NCI-H226 (cell line): Measurements from ENCODE around the gene PARD6B.
"Not testable (repeated sequence)": the region's sequence is repeated elsewhere in the genome, so short reads cannot be mapped to it uniquely, and the experiment has no call there.

Experiments
- DNase-seq: peaks from one replicate; pipeline ENCODE4 v3.0.0-alpha.2; 2015

The PARD6B gene

DNA sequence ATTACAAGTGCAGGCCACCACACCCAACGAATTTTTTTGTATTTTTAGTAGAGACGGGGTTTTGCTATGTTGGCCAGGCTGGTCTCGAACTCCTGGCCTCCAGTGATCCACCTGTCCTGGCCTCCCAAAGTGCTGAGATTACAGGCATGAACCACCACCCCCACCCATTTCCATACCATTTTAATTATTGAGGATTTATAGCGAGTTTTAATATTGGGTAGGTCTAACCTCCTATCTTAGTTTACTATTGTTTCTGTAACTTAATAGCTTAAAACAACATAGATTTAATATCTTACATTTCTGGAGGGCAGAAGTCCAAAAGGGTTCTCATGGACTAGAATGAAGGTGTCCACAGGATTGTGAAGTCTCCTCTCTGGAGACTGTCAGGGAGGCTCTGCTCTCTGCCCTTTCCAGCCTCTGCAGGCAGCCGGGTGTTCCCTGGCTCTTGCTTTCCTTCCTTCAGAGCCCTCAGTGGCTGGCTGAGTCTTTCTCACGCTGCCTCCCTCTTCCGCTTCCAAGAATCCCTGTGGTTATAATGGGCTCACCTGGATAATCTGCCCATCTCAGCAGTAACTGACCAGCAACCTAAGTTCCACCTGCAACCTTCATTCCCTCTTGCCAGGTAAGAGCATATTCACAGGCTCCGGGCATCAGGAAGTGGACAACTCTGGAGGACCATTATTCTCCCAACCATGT, 44.9 kb downstream of the PARD6B start:
- DNase-seq = no peak

DNA sequence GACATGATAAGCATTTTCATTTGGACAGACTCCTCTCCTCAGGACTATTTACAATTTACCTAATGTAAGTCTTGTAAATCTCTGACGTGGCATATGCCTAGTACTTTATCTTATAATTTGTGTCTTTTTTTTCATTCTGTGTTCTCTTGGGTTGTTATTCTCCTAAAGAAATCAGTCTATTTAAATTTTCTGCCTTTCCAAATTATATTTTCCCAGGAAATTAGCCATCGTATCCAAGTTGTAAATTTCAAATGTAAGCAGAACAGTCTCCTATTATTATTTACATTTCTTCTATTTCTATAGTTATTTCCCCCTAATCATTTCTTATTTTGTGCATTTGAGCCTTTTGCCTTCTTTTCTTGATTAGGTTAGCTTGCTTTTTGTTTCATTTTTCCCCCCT, 46.0 kb downstream of the PARD6B start:
- no peak for DNase-seq

DNA sequence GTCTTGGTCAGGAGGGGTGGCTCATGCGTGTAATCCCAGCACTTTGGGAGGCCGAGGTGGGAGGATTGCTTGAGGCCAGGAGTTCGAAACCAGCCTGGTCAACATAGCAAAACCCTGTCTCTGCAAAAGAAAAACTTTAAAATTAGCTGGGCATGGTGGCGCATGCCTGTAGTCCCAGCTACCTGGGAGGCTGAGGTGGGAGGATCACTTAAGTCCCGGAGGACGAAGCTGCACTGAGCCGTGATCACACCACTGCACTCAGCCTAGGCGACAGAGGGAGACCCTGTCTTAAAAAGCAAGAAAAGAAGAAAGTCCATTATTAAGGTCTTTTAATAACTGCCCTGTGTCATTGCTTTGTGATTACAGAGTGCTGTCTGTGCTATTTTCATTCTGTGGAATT, 47.6 kb downstream of the PARD6B start:
- not testable (repeated sequence) for DNase-seq

DNA sequence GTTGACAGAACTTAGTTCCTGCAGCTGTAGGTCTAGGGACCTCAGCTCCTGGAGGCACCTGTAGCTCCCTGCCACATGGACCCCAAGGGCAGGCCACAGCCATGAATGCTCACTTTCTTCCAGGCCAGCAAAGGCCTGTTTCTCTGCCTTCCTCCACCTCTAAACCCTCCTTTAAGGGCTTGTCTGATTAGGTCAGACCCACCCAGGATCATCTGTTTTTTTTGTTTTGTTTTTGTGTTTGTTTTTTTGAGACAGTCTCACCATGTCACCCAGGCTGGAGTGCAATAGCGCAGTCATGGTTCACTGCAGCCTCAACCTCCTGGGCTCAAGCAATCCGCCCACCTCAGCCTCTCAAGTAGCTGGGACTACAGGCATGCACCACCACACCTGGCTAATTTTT, 52.0 kb downstream of the PARD6B start:
- DNase-seq = no peak

DNA sequence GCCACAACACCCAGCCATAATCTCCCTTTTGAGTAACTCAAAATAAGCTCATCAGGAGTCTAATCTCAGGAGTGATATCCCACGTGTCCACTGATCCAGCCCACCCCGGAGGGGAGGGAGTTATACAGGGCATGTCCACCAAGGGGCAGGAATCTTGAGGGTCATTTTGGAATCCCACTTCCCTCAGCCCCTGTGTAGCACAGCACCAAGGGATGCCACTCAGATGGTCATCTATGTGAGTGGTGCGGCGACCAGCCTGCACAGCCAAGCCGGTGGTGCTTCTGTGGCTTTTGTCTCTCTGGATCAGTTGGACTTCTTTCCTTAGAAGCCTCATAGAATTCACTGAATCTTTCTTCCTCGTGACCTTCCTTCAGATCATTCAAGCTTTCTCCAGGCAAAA, 52.5 kb downstream of the PARD6B start:
- DNase-seq = no peak

DNA sequence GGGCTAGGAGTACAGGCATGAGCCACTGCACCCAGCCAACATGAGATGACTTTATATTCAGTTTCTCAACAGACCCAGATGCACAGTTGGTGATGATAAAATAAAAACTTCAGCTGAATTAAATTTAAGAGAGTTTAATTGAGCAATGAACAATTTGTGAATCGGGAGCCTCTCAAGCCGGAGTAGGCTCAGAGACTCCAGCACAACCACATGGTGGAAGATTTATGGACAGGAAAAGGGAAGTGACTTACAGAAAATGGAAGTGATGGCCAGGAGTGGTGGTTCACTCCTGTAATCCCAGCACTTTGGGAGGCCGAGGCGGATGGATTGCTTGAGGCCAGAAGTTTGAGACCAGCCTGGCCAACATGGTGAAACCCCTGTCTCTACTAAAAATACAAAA, 53.1 kb downstream of the PARD6B start:
- no peak for DNase-seq

DNA sequence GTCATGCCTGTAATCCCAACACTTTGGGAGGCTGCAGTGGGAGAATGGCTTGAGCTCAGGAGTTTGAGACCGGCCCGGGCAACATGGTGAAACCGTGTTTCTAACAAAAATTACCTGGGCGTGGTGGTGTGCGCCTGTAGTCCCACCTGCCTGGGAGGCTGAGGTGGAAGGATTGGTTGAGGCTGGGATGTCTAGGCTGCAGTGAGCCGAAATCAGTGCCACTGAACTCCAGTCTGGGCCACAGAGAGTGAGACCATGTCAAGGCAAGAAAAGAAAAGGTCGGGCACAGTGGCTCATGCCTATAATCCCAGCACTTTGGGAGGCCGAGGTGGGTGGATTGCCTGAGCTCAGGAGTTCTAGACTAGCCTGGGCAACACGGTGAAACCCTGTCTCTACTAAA, 55.3 kb downstream of the PARD6B start:
- DNase-seq = no peak

DNA sequence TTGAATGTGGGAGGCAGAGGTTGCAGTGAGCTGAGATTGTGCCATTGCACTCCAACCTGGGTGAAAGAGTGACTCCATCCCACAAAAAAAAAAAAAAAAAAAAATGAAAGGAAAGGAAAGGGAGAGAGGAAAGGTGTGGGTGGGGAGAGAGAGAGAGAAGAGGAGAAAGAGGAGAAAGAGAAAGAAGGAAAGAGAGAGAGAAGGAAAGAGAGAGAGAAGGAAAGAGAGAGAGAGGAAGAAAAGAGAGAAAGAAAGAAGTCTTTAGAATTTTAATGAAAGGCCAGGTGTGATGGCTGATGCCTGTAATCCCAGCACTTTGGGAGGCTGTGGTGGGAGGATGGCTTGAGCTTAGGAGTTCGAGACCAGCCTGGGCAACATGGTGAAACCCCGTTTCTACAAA, 55.8 kb downstream of the PARD6B start:
- DNase-seq = no peak

DNA sequence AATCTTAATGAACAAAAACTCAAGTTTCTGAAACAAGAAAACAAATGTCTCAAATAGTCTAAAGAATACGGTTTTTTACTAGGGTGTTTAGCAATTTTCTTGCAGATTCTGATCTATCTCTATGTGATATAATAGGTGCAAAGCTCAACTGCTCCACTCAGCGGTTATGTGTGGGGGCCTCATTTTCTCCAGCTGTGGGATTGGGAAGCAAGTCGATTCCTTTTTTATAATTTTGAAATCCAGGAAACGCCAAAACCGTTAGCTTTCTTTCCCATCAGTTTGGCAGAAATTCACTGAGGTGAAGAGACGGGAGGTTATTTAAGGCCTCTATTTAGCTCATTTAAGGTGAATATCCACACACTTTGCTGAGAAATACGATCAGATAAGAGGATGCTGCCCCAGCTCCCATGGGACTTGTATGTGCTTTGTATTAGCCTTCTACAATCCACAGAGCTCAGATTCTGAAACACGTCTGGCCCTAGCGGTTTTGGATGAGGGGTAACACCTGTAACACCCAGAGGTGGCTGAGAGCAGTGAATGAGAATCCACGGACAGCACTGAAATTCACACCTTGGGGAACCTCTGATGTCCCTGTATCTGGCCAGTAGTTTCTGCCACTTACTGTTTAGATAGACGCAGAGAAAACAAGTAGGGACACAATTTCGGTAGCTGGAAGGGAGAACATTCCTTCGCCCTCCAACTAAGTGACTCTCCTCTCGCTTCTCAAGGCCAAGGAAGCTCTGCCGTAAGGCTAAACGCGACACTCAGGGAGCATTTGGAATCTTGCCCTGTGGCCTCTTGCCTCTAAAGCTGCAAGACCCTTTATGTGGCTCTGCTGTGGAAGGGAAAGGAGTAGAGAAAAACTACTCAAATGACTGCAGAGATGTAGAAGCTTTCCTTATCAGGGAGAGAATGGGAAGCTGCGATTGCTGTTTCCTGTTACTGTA, 56.9 kb downstream of the PARD6B start:
- peak; percentile 64 for DNase-seq

DNA sequence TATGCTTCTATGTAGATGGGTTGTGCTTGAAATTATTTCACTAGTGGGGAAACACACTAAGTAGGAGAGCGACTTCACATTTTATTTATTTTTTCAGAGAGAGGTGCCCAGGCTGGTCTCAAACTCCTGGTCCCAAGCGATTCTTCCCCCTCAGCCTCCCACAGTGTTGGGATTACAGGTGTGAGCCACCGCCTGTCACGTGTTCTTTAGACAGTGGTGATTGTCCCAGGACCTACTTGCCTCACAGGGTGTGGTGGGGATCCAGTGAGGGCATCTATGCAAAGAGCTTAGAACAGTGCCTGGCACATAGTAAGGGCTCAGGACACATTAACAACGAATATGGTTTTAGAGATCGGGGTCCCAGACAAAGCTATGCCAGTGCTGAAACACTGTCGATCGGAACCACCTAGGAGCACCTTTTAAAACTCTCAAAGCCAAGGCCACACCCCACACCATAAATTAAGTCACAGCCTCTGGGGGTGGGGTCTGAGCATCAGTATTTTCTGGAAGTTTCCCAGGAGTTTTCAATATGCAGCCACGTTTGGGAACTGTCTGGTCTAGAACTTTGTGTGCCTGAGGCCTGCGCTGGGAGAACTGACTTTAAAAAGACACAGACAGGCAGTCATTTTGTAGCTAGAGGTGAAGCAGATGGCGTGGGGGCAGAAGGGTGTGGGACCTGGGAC, 58.7 kb downstream of the PARD6B start:
- DNase-seq = no peak

DNA sequence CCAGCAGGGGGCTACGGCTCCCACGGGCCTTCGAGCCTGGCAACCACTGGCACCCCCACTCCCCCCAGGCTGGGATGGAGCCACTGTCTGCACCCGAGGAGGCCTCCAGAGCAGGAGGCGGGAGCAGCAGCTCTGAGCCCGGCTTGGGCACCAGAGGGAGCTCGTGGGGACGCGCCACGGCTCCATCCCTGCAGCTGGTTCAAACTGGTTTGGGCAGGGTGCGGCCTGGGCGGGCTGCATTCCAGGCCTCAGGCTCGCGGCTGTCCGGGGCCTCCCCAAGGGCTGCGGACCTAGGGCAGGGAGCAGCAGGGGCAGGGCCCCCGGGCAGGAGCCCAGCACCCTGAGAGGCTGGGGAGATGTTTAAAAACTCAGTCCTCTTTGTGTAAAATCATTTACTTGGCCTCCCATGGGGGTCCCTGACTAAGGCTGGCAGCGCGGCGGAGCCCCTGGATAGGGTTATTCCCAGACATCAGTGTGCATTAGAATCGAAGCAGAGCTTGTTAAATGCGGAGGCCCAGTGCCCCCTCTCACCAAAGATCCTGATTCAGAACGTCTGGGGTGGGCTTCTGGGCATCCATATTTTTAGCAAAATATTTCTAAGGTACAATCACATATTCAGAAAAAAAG, 59.4 kb downstream of the PARD6B start:
- peak; percentile 93 for DNase-seq

DNA sequence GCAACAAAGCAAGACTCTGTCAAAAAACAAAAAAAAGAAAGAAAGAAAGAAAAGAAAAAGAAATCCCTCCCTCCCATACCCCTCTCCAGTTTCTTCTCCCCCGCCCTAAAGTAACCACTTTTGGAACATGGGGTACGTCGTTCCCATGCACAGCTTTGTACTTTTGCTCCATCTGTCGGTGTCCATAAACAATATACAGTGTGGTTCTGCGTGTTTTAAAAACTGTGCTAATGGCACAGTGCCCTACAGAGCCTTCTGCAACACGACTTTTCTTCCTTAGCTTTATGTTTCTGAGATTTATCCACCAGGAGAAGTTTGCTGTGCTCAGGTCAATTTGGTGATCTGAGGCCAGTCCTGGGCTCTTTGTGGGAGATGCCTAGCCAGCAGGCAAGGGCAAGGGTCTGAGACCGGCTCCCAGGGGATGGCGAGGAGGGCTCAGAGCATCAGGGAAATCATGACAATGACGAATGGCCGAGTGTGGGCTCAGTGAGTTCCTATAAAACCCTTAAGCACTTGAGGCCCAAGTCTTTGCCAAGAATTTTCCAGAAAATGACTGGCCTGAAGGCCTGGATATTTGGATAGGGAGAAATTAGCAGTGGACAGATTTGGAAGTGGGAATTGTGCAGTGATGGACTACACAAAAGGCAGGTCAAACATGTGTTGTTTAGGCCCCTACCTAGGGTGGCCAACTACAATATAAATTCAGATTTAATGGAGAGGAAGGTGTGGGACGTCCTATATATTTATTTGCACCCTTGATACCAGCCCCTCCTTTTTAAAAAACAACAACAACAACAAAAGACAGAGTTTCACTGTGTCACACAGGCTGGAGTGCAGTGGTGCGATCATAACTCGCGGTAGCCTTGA, 61.6 kb downstream of the PARD6B start:
- DNase-seq = no peak

DNA sequence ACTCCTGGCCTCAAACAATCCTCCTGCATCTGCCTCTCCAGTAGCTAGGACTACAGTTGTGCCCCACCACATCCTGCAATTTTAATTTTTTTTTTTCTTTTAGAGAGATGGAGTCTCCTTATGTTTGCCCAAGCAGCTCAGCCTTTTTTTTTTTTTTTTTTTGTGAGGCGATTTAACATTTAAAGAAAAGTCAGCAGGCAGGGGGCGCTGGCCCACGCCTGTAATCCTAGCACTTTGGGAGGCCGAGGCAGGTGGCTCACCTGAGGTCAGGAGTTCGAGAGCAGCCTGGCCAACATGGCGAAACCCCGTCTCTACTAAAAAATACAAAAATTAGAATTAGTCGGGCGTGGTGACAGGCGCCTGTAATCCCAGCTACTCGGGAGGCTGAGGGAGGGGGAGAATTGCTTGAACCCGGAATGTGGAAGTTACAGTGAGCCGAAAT, 62.2 kb downstream of the PARD6B start:
- not testable (repeated sequence) for DNase-seq

DNA sequence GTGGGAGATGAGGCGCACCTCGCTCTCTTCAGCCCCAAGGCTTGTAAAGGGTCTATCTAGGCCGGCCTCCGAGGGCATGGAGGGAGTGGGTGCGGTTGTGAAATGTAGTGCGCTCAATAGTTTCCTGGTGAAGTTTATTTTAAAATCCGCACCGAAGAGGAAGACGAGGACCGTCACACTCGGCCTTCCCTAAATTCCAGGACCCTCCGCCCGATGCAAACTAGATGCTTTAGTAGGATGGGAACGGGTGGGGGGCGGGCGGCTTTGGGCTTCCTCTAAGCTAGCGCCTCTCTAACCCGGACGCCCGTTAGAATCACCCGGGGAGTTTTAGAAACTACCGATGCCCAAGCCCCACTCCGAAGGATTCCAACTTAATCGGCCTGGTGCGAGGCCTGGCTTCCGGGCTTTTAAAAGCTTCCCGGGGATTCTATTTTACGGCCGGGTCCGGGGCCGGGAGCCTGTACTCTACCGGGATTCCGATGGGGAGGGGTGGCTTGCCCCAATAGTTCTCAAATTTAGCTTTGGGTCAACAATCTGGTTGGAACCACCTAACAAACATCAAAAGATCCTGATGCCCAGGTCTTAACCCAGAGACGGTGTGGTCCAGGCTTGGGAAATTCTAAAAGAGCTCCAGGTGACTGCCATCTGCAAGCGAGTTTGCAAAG, 62.9 kb downstream of the PARD6B start:
- no peak for DNase-seq

DNA sequence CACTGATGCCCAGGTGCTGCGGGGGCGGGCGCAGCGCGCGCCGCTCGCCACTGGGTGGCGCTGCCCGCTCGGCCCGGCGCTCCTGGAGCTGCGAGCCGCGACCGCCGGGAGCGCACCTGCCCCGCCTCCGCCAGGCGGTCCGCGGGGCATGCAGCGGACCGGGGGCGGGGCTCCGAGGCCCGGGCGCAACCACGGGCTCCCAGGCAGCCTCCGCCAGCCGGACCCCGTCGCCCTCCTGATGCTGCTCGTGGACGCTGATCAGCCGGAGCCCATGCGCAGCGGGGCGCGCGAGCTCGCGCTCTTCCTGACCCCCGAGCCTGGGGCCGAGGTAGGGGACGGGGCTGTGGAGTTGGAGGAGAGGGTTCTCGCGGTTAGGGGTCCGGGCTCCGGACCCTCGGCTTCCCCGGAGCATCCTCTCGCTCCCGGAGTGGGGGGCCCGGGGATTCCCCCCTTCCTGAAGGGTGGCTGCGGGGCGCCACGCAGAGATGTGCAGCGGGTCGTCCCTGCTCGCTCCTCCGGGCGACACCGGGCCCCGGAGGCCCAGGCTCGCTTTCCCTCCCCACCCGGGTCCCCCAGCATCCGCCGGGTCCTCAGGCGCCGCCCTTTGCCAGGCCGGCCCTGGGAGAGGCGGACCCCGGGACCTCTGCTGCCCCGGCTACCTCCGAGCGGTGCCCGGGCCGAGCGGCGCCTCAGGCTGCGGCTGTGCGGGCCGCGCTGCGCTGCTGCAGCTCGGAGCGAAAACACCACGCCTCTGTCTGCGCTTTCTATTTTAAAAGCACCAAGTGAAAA, 63.7 kb downstream of the PARD6B start, which contains the start of gene BCAS4:
Gene BCAS4, plus strand, starts transcription at position 216 of the 789 bp plus-strand sequence. Its CDS starts 23 bp downstream, at position 239.
- peak; percentile 80 for DNase-seq

DNA sequence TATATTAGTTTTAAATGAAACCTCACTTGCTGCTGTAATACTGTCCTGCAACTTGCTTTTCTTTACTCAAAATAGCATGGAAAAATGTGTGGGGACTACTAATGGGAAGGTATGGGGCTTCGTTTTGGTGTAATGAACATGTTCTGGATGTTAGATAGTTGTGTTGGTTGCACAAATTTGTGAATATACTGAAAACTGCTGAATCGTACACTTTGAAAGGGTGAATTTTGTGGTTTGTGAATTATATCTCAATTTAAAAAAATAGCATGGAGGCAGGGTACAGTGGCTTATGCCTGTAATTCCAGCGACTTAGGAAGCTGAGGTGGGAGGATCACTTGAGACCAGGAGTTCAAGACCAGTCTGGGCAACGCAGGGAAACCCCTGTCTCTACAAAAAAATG, 65.8 kb downstream of the PARD6B start:
- no peak for DNase-seq

DNA sequence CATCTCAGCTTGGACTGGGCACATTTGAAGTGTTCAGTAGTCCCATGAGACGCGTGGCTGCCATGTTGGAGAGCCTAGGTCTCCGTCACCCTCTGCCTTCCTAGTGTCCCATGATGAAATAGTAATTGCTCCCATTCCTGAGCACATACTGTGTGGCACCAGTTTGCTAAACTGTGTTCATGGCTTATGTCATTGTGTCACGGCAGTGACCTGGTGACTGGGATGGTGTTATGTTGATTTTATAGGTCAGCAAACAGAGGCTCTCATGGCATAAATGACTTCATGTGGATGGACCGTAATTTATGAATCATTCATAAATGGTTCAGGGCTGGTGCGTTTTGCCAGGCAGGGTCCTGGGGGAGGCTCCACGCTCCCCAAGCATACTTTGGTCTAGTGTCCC, 67.3 kb downstream of the PARD6B start:
- DNase-seq = no peak

DNA sequence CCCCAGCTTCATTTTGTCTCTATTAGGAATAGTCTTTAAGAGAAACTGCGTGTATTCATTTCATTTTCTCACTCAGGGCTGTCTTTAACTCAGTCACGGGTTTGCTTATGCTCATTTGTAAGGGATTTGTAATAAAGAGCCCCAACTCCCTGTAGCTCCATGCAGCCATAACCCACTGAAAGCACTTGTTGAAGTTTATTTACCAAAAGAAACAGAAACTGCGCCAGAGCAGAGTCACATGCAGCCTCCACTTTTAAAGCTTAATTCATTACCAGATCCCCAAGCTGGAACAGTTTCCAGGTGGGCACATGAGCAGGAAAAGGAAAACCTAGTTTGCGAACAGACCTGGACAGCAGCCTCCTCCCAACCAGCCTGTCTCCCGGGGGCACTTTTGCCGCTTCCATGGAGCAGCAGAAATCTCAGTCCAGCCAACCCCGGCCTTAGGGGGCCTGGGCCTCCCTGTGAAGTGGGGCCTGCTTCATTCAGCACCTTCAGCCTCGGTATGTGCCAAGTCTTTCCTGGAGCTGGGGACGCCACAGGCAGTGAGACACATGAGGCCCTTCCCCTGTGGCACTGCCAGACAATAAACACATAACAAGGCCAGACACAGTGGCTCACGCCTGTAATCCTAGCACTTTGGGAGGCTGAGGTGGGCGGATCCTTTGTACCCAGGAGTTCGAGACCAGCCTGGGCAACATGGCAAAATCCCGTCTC, 68.0 kb downstream of the PARD6B start:
- DNase-seq = no peak

DNA sequence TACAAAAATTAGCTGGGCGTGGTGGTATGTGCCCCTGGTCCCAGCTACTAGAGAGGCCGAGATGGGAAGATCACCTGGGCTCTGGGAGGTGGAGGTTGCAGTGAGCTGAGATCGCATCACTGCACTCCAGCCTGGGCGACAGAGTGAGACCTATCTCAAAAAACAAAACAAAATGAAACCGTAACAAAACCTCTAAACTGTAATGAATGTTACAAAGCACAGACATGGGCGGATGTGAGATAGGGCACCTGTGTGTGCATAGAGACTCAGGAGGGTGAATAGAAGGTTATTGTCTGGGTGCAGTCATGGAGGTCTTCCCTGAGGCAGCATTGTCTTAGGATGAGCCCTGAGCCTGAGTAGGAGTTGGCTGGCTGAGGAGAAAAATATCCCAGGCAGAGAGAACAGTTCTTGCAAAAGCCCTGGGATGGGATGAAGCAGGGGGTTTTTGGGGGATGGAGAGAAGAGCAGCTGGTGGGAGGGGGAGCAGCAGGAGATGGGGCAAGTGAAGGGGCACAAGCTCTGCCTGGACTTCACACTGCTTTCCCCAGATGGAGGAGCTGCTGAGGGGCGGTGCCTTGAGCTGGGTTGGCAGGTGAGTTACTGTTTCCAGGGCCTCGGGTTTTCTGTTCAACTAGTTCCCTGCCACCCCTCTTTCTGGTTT, 68.6 kb downstream of the PARD6B start:
- no peak for DNase-seq
